HL-60 (cell line): Measurements from ENCODE around the gene WDR5.

ENCODE experiments used
- DNase-seq, 2 experiments: peaks; one replicate each; pipeline ENCODE4 v3.0.0-alpha.2; 2010 to 2020; ENCODE audit warnings: low read depth in 1 of 2, low spot score in 1 of 2
- H3K27ac ChIP-seq: fragments of 250-450 bp; sonication (Bioruptor Pico); replicated peaks from 2 replicates; pipeline ENCODE4 v1.5.1; 2020; ENCODE audit warnings: mild to moderate bottlenecking, moderate library complexity
- H3K27me3 ChIP-seq: fragments of 250-450 bp; sonication (Bioruptor Pico); 2 replicates; pipeline ENCODE4 v1.5.1; 2021; ENCODE audit warnings: mild to moderate bottlenecking, moderate library complexity; ENCODE audit not compliant: insufficient read depth, poor library complexity, severe bottlenecking
- H3K4me3 ChIP-seq: replicated peaks from 2 replicates; pipeline ENCODE4 v1.5.1; 2011; ENCODE audit warnings: mild to moderate bottlenecking, control low read depth, low read length; ENCODE audit not compliant: insufficient read depth
- CTCF ChIP-seq: IDR thresholded peaks from one replicate; pipeline ENCODE4 v1.5.1; 2011; ENCODE audit warnings: low read length, control low read depth, inconsistent platforms; ENCODE audit not compliant: insufficient read depth
- GABPA ChIP-seq: IDR thresholded peaks from 2 replicates; pipeline ENCODE4 v1.6.1; 2012; ENCODE audit warnings: low read depth
- POLR2AphosphoS5 ChIP-seq: IDR thresholded peaks from 2 replicates; pipeline ENCODE4 v1.6.1; 2012; ENCODE audit warnings: low read depth
- REST ChIP-seq: IDR thresholded peaks from 2 replicates; pipeline ENCODE4 v1.6.1; 2012; ENCODE audit warnings: low read depth; ENCODE audit not compliant: insufficient replicate concordance
- SPI1 ChIP-seq: IDR thresholded peaks from 2 replicates; pipeline ENCODE4 v1.6.1; 2012; ENCODE audit warnings: low read depth, mild to moderate bottlenecking, borderline replicate concordance

Gene WDR5

GRCh38 chr9:134187891-134188385 lies 52.1 kb downstream of the WDR5 start:
- Histone ChIP-seq H3K27me3 (no peaks in the 10 kb centered on the region), H3K4me3 (no peak overlapping the region), H3K27ac (no peak overlapping the region)
- TF ChIP-seq POLR2AphosphoS5 (no peak), GABPA (no peak), REST (no peak), SPI1 (no peak), CTCF (no peak)
- DNase-seq, result no peak

GRCh38 chr9:134188386-134189144 lies 52.7 kb downstream of the WDR5 start:
- H3K27ac ChIP-seq, result no peak overlapping the region
- H3K27me3 ChIP-seq, result no peaks in the 10 kb centered on the region
- no peak for TF ChIP-seq CTCF
- TF ChIP-seq GABPA, result no peak
- no peak for TF ChIP-seq REST
- no peak for DNase-seq
- no peak overlapping the region for H3K4me3 ChIP-seq

GRCh38 chr9:134189145-134189469 lies 53.2 kb downstream of the WDR5 start:
- Histone ChIP-seq H3K27ac (no peak overlapping the region), H3K27me3 (no peaks in the 10 kb centered on the region), H3K4me3 (no peak overlapping the region)
- TF ChIP-seq REST (no peak), POLR2AphosphoS5 (no peak), CTCF (no peak)
- no peak for DNase-seq
